Lower leg skin (tissue), 4 donors: Measurements from ENCODE around the gene TYW1B. TPM values are rescaled to one million over a fixed set of nuclear protein-coding genes. Genes with fewer than 3 reads are reported as not detected.
"Not testable (repeated sequence)": the region's sequence is repeated elsewhere in the genome, so short reads cannot be mapped to it uniquely, and the experiment has no call there.

ENCODE experiments used
- DNase-seq, 2 donors: peaks; one replicate each; pipeline ENCODE4 v3.0.0-alpha.2; 2019; ENCODE audit warnings: low spot score in 2 of 2
- H3K4me3 ChIP-seq: fragments of 200-600 bp; sonication (generic); 2 replicates; pipeline ENCODE4 v1.5.1; 2017; ENCODE audit warnings: mild to moderate bottlenecking, low read depth; ENCODE audit not compliant: poor library complexity, severe bottlenecking
- POLR2A ChIP-seq, 2 donors: fragments of 450-650 bp; IDR thresholded peaks; one replicate each; pipeline ENCODE4 v1.6.1; 2016 to 2017; ENCODE audit warnings: antibody characterized with exemption in 2 of 2, mild to moderate bottlenecking in 1 of 2, moderate library complexity in 1 of 2
- WGBS, 2 donors: methylation state at CpG; one replicate each; pipeline ENCODE4 v1.1.5; 2018; 5-methylcytosine and 5-hydroxymethylcytosine counted together
- intact Hi-C: fragments of 100-400 bp; cut with DNase I; formaldehyde crosslinking; loops from one replicate; pipeline ENCODE4 v1.15.0; 2023; ENCODE audit warnings: low total_unique reads
- total RNA-seq, 4 donors: library from RNA; depleted of rRNA; stranded (reverse); fragments of >200 nt; gene quantifications; one replicate each; pipeline ENCODE4 v1.1.0, GENCODE V29; 2016
- TF ChIP-seq, protein P1 (sequence below), 3 donors: fragments of 450-650 bp; IDR thresholded peaks; one replicate each; pipeline ENCODE4 v1.5.1; 2016; ENCODE audit warnings: antibody characterized with exemption in 3 of 3, mild to moderate bottlenecking in 3 of 3, moderate library complexity in 2 of 3

The TYW1B gene
- total RNA-seq, 4 donors from 2014 or later: 3.7 to 5.3 (median 4.1) TPM

DNA sequence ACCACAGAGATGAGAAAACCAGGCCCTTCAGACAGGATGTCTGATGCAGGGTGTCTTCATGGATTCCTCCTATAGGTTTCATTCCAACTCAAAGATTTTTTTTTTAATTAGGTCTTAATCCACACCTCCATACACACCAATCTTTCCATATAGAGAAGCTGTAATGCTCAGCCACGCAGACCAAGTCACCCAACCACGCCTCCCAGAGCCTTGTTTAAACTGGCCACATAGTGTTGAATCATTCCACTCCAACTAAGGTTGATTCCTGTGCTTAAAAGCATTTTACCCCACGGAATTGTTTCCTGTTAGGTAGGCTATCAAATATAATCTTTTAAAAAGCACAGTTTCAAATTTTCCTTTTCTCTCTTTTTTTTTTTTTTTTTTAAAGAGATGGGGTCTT, 153.6 kb downstream of the TYW1B start:
- TF ChIP-seq POLR2A (IDR thresholded peaks at IDR 0.05): no peak
- TF ChIP-seq, protein P1, sequence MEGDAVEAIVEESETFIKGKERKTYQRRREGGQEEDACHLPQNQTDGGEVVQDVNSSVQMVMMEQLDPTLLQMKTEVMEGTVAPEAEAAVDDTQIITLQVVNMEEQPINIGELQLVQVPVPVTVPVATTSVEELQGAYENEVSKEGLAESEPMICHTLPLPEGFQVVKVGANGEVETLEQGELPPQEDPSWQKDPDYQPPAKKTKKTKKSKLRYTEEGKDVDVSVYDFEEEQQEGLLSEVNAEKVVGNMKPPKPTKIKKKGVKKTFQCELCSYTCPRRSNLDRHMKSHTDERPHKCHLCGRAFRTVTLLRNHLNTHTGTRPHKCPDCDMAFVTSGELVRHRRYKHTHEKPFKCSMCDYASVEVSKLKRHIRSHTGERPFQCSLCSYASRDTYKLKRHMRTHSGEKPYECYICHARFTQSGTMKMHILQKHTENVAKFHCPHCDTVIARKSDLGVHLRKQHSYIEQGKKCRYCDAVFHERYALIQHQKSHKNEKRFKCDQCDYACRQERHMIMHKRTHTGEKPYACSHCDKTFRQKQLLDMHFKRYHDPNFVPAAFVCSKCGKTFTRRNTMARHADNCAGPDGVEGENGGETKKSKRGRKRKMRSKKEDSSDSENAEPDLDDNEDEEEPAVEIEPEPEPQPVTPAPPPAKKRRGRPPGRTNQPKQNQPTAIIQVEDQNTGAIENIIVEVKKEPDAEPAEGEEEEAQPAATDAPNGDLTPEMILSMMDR (IDR thresholded peaks at IDR 0.05): no peak
- no peak overlapping the region for H3K4me3 ChIP-seq
- intact Hi-C loops: no loop called here
- no peak for DNase-seq
- WGBS, 2 donors: 89 to 95% methylated on average over 3 of the region's 3 CpGs

- DNase-seq, H3K4me3 ChIP-seq, intact Hi-C loops: not testable (repeated sequence)
- WGBS, 2 donors: 93 to 94% methylated on average over 3 of the region's 3 CpGs
Measured at GRCh38 chr7:72670850-72671249, 157.2 kb downstream of the TYW1B start.

GRCh38 chr7:72668435-72668834, 159.6 kb downstream of the TYW1B start:
- 75 to 77% methylated on average over 7 of the region's 7 CpGs for WGBS, 2 donors
- H3K4me3 ChIP-seq, DNase-seq, intact Hi-C loops: not testable (repeated sequence)

- intact Hi-C loops, H3K4me3 ChIP-seq, DNase-seq: not testable (repeated sequence)
- WGBS, 2 donors: 27 to 35% methylated on average over 3 of the region's 3 CpGs
Measured at GRCh38 chr7:72667049-72667448, 161.0 kb downstream of the TYW1B start.

GRCh38 chr7:72648574-72648973, 179.4 kb downstream of the TYW1B start:
- H3K4me3 ChIP-seq, intact Hi-C loops, DNase-seq: not testable (repeated sequence)
- WGBS, 2 donors: 98% methylated on average over 4 of the region's 4 CpGs

DNA sequence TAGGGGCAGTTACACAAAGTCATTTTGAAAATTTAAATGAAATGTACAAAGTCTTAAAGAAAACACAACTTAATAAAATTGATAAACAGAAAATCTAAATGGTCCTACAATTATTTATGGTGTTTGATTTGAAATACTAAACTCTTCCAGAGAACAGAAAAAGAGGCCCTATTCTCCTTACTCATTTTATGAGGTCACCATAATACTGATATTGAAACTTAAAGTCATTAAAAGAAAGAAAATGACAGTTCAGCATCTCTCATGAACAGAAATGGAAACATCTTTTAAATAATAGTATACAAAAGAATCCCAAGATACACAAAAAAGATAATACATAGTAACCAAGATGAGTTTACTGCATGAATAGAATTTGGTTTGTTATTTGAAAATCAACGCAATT, 184.3 kb downstream of the TYW1B start:
- intact Hi-C loops, H3K4me3 ChIP-seq, DNase-seq: not testable (repeated sequence)
- 87 to 89% methylated on average over 1 of the region's 1 CpG for WGBS, 2 donors

DNA sequence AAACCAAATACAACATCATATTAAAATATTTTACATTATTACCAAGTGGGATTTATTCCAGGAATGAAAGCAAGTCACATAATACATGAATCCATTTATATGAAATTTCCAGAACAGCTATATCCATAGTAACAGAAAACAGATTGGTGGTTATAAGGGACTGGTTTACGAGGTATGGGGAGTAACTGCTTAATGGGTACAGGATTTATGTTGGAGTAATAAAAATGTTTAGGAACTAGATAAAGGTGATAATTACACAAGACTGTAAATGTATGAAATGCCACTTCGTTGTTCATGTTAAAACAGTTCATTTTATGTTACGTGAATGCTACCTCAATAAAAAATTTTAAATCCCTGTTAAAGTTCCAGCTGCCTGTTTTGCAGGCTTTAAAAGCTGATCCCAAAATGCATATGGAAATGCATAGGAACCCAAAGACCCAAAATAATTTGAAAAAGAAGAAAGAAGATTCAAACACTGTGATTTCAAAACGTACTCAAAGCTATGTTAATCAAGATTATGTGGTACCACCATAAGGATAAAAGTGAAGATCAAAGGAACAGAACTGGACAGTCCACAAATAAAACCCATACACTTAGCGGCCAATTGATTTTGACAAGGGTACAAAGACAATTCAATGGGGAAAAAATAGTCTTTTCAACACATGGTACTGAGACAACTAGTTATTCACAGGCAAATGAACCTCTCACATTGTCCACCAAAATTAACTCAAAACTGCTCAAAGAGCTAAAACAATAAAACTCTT, 186.3 kb downstream of the TYW1B start:
- intact Hi-C loops, H3K4me3 ChIP-seq, DNase-seq: not testable (repeated sequence)
- WGBS, 2 donors: 75 to 76% methylated on average over 5 of the region's 5 CpGs

DNA sequence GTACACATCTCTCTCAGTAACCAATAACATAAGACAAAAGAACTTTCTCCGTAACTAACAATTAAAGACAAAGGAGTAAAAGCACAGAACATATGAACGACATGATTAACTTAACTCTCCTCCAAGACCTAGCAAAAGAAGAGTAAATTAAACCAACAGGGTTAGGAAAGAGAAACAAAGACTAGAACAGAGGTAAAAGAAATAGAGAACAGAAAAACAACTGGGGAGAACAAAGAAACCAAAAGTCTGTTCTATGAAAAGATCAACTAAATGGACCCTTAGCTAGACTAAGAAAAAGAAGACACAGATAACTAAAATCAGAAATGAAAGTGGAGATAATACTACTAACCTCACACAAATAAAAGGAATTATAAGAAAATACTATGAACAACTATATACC, 187.3 kb downstream of the TYW1B start:
- DNase-seq, H3K4me3 ChIP-seq, intact Hi-C loops: not testable (repeated sequence)
- 88 to 91% methylated on average over 2 of the region's 2 CpGs for WGBS, 2 donors

GRCh38 chr7:72635273-72635908, 192.6 kb downstream of the TYW1B start:
- H3K4me3 ChIP-seq, DNase-seq, intact Hi-C loops: not testable (repeated sequence)
- WGBS, 2 donors: 47 to 48% methylated on average over 8 of the region's 8 CpGs

- intact Hi-C loops, H3K4me3 ChIP-seq, DNase-seq: not testable (repeated sequence)
- WGBS, 2 donors: 86 to 94% methylated on average over 1 of the region's 1 CpG
Measured at GRCh38 chr7:72632765-72633292, 195.2 kb downstream of the TYW1B start.

GRCh38 chr7:72628375-72628774, 199.6 kb downstream of the TYW1B start:
- H3K4me3 ChIP-seq, DNase-seq, intact Hi-C loops: not testable (repeated sequence)
- 90 to 94% methylated on average over 1 of the region's 3 CpGs for WGBS, 2 donors

DNA sequence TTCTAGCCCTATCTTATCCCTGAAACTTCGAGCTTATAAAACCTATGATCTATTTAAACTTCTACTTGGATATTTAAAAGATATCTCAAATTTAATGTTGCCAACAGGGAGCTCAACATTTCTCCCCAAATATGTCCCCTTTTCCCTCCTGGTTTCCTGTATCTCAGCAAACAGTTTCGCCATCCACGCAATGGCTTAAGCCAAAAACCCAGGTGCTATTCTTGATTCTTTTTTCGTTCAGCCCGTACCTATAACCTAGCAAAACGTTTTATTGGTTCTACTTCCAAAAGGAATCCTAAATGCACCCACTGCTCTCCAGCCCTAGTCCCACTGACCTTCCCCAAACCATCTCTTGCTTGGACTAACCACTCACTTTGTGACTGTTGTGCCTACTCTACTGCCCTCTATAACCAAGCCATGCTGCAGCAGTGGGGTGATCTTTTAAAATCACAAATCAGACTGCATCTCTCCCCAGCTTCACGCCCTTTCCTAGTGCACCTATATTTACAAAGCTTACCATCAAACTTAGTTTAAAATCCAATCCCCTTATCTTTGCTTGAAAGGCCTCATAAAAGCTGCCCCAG, 201.5 kb downstream of the TYW1B start:
- DNase-seq, H3K4me3 ChIP-seq, intact Hi-C loops: not testable (repeated sequence)
- 92 to 93% methylated on average over 7 of the region's 7 CpGs for WGBS, 2 donors

GRCh38 chr7:72625721-72626423, 202.1 kb downstream of the TYW1B start:
- H3K4me3 ChIP-seq, DNase-seq, intact Hi-C loops: not testable (repeated sequence)
- WGBS, 2 donors: 69 to 72% methylated on average over 3 of the region's 4 CpGs
